Immature natural killer cell (primary cell): Measurements from ENCODE around the gene MVK. TPM values are rescaled to one million over a fixed set of nuclear protein-coding genes. Genes with fewer than 3 reads are reported as not detected.

Experiments
- DNase-seq, 3 donors: peaks; one replicate each; pipeline ENCODE4 v3.0.0; 2022; ENCODE audit warnings: mixed read lengths in 1 of 3
- H3K27ac Mint-ChIP-seq, 6 donors: one replicate each; pipeline ENCODE4 v1.8.0; 2020; ENCODE audit warnings: mixed read lengths in 6 of 6, mild to moderate bottlenecking in 5 of 6, inconsistent platforms in 4 of 6, moderate library complexity in 3 of 6
- H3K27me3 Mint-ChIP-seq, 3 donors: one replicate each; pipeline ENCODE4 v1.8.0; 2020 to 2021; ENCODE audit warnings: low read depth in 3 of 3, mild to moderate bottlenecking in 3 of 3, mixed read lengths in 3 of 3, moderate library complexity in 3 of 3, inconsistent platforms in 1 of 3
- H3K36me3 Mint-ChIP-seq, 3 donors: one replicate each; pipeline ENCODE4 v1.8.0; 2020; ENCODE audit warnings: mixed read lengths in 3 of 3, inconsistent platforms in 2 of 3, mild to moderate bottlenecking in 2 of 3
- H3K4me1 Mint-ChIP-seq, 2 donors: one replicate each; pipeline ENCODE4 v1.8.0; 2020; ENCODE audit warnings: inconsistent platforms in 2 of 2, mild to moderate bottlenecking in 2 of 2, mixed read lengths in 2 of 2, moderate library complexity in 1 of 2
- H3K4me3 Mint-ChIP-seq, 5 donors: one replicate each; pipeline ENCODE4 v1.8.0; 2020; ENCODE audit warnings: mild to moderate bottlenecking in 5 of 5, mixed read lengths in 5 of 5, inconsistent platforms in 3 of 5, moderate library complexity in 3 of 5
- H3K9me3 Mint-ChIP-seq, 6 donors: one replicate each; pipeline ENCODE4 v1.8.0; 2020; ENCODE audit warnings: mild to moderate bottlenecking in 6 of 6, mixed read lengths in 6 of 6, inconsistent platforms in 4 of 6, moderate library complexity in 3 of 6
- polyA plus RNA-seq, 3 donors: library from polyadenylated mRNA; unstranded; fragments of 300-500 nt; fragmentation: Illumina TruSeq; gene quantifications; one replicate each; pipeline ENCODE4 v1.2.3, GENCODE V29; 2021

MVK gene
- polyA plus RNA-seq, 3 donors from 2014 or later: 3.4 to 4.9 (median 4.2) TPM

- no peaks in the 10 kb centered on the region for H3K9me3 Mint-ChIP-seq
- no peak overlapping the region for H3K4me3 Mint-ChIP-seq
- H3K4me1 Mint-ChIP-seq: peaks cover 15 to 17% of the 10 kb centered on the region in 2 donors
- H3K27ac Mint-ChIP-seq: no peak overlapping the region
- H3K27me3 Mint-ChIP-seq: no peaks in the 10 kb centered on the region
- no peak for DNase-seq
- peaks cover 0 to 21% (median 9%) of the 10 kb centered on the region in 3 donors for H3K36me3 Mint-ChIP-seq
These were observed 35.3 kb upstream of the MVK start for GRCh38 chr12:109538191-109538863.

- no peak for DNase-seq
- no peak overlapping the region for H3K4me3 Mint-ChIP-seq
- H3K27me3 Mint-ChIP-seq: no peaks in the 10 kb centered on the region
- H3K4me1 Mint-ChIP-seq: peaks cover 27 to 29% of the 10 kb centered on the region in 2 donors
- no peak overlapping the region for H3K27ac Mint-ChIP-seq
- H3K9me3 Mint-ChIP-seq: no peaks in the 10 kb centered on the region
- peaks cover 0 to 17% (median 9%) of the 10 kb centered on the region in 3 donors for H3K36me3 Mint-ChIP-seq
These were observed 34.1 kb upstream of the MVK start for GRCh38 chr12:109539508-109539907.

- Mint-ChIP-seq H3K36me3 (peaks cover 0 to 12% (median 3%) of the 10 kb centered on the region in 3 donors), H3K9me3 (no peaks in the 10 kb centered on the region), H3K27me3 (no peaks in the 10 kb centered on the region), H3K4me3 (no peak overlapping the region), H3K4me1 (peaks cover 40 to 41% of the 10 kb centered on the region in 2 donors), H3K27ac (no peak overlapping the region)
- no peak for DNase-seq
These were observed 32.8 kb upstream of the MVK start for GRCh38 chr12:109540526-109541412.

- Mint-ChIP-seq H3K36me3 (peaks cover 0 to 9% (median 3%) of the 10 kb centered on the region in 3 donors), H3K27me3 (no peaks in the 10 kb centered on the region), H3K9me3 (no peaks in the 10 kb centered on the region), H3K4me1 (peaks cover 46 to 47% of the 10 kb centered on the region in 2 donors), H3K4me3 (no peak overlapping the region), H3K27ac (peak overlapping the region in 1 of 6 donors; percentile 53)
- no peak for DNase-seq
These were observed 32.2 kb upstream of the MVK start for GRCh38 chr12:109541413-109541726.

GRCh38 chr12:109542014-109542413 is 31.6 kb upstream of the MVK start:
- peaks cover 0 to 3% (median 3%) of the 10 kb centered on the region in 3 donors for H3K36me3 Mint-ChIP-seq
- H3K27ac Mint-ChIP-seq: peak overlapping the region in 3 of 6 donors; percentile 53 to 83 (median 57)
- H3K27me3 Mint-ChIP-seq: no peaks in the 10 kb centered on the region
- no peak overlapping the region for H3K4me3 Mint-ChIP-seq
- H3K9me3 Mint-ChIP-seq: no peaks in the 10 kb centered on the region
- H3K4me1 Mint-ChIP-seq: peaks cover 51 to 54% of the 10 kb centered on the region in 2 donors
- no peak for DNase-seq

- H3K4me3 Mint-ChIP-seq: peak overlapping the region in 1 of 5 donors; percentile 64
- H3K27ac Mint-ChIP-seq: peak overlapping the region; percentile 37 to 83 (median 56)
- H3K4me1 Mint-ChIP-seq: peaks cover 59 to 62% of the 10 kb centered on the region in 2 donors
- no peaks in the 10 kb centered on the region for H3K9me3 Mint-ChIP-seq
- peaks cover 0 to 3% (median 3%) of the 10 kb centered on the region in 3 donors for H3K36me3 Mint-ChIP-seq
- H3K27me3 Mint-ChIP-seq: no peaks in the 10 kb centered on the region
- no peak for DNase-seq
These were observed 30.7 kb upstream of the MVK start for GRCh38 chr12:109542876-109543275.

GRCh38 chr12:109544955-109545531 is 28.6 kb upstream of the MVK start:
- peaks cover 80 to 83% of the 10 kb centered on the region in 2 donors for H3K4me1 Mint-ChIP-seq

GRCh38 chr12:109545826-109546225 is 27.8 kb upstream of the MVK start:
- Mint-ChIP-seq H3K4me1 (peaks cover 82 to 83% of the 10 kb centered on the region in 2 donors), H3K9me3 (no peaks in the 10 kb centered on the region), H3K27ac (peak overlapping the region; percentile 83 to 97 (median 93)), H3K4me3 (peak overlapping the region; percentile 76 to 85 (median 81)), H3K27me3 (peaks cover 0 to 1% (median 0%) of the 10 kb centered on the region in 3 donors), H3K36me3 (peaks cover 0 to 3% (median 0%) of the 10 kb centered on the region in 3 donors)
- DNase-seq: no peak

More at GRCh38 chr12:109544955-109545531, 28.6 kb upstream of the MVK start:
- peak overlapping the region; percentile 83 to 97 (median 93) for H3K27ac Mint-ChIP-seq
- peaks cover 0 to 1% (median 0%) of the 10 kb centered on the region in 3 donors for H3K27me3 Mint-ChIP-seq
- DNase-seq: peak; percentile 50 to 65 (median 52)
- H3K36me3 Mint-ChIP-seq: peaks cover 0 to 3% (median 0%) of the 10 kb centered on the region in 3 donors
- peak overlapping the region; percentile 76 to 85 (median 81) for H3K4me3 Mint-ChIP-seq
- H3K9me3 Mint-ChIP-seq: no peaks in the 10 kb centered on the region

- no peak for DNase-seq
- no peaks in the 10 kb centered on the region for H3K36me3 Mint-ChIP-seq
- H3K27ac Mint-ChIP-seq: peak overlapping the region in 2 of 6 donors; percentile 24 to 56
- H3K9me3 Mint-ChIP-seq: no peaks in the 10 kb centered on the region
- peaks cover 77% of the 10 kb centered on the region in 2 donors for H3K4me1 Mint-ChIP-seq
- H3K27me3 Mint-ChIP-seq: peaks cover 0 to 2% (median 1%) of the 10 kb centered on the region in 3 donors
- H3K4me3 Mint-ChIP-seq: peak overlapping the region in 4 of 5 donors; percentile 23 to 57 (median 43)
These were observed 26.3 kb upstream of the MVK start for GRCh38 chr12:109547286-109547685.

- DNase-seq: no peak
- H3K27ac Mint-ChIP-seq: peak overlapping the region in 4 of 6 donors; percentile 19 to 79 (median 40)
- H3K4me1 Mint-ChIP-seq: peaks cover 67 to 69% of the 10 kb centered on the region in 2 donors
- no peaks in the 10 kb centered on the region for H3K36me3 Mint-ChIP-seq
- H3K4me3 Mint-ChIP-seq: no peak overlapping the region
- H3K9me3 Mint-ChIP-seq: no peaks in the 10 kb centered on the region
- peaks cover 1 to 2% (median 1%) of the 10 kb centered on the region in 3 donors for H3K27me3 Mint-ChIP-seq
These were observed 25.3 kb upstream of the MVK start for GRCh38 chr12:109548258-109548657.

GRCh38 chr12:109549613-109550270 is 23.9 kb upstream of the MVK start:
- H3K36me3 Mint-ChIP-seq: no peaks in the 10 kb centered on the region
- peaks cover 52 to 54% of the 10 kb centered on the region in 2 donors for H3K4me1 Mint-ChIP-seq
- peak overlapping the region in 4 of 5 donors; percentile 15 to 78 (median 43) for H3K4me3 Mint-ChIP-seq
- H3K27ac Mint-ChIP-seq: peak overlapping the region in 5 of 6 donors; percentile 65 to 82 (median 77)
- peaks cover 1 to 2% (median 1%) of the 10 kb centered on the region in 3 donors for H3K27me3 Mint-ChIP-seq
- no peaks in the 10 kb centered on the region for H3K9me3 Mint-ChIP-seq
- DNase-seq: no peak

GRCh38 chr12:109550281-109550680 is 23.3 kb upstream of the MVK start:
- H3K36me3 Mint-ChIP-seq: no peaks in the 10 kb centered on the region
- peak overlapping the region in 1 of 6 donors; percentile 19 for H3K27ac Mint-ChIP-seq
- H3K27me3 Mint-ChIP-seq: peaks cover 1 to 2% (median 1%) of the 10 kb centered on the region in 3 donors
- H3K4me1 Mint-ChIP-seq: peaks cover 47 to 49% of the 10 kb centered on the region in 2 donors
- H3K4me3 Mint-ChIP-seq: peak overlapping the region in 2 of 5 donors; percentile 18 to 78
- no peaks in the 10 kb centered on the region for H3K9me3 Mint-ChIP-seq
- no peak for DNase-seq

GRCh38 chr12:109551108-109551507 is 22.5 kb upstream of the MVK start:
- H3K9me3 Mint-ChIP-seq: no peaks in the 10 kb centered on the region
- no peak overlapping the region for H3K4me3 Mint-ChIP-seq
- no peaks in the 10 kb centered on the region for H3K36me3 Mint-ChIP-seq
- peaks cover 1 to 2% (median 1%) of the 10 kb centered on the region in 3 donors for H3K27me3 Mint-ChIP-seq
- H3K4me1 Mint-ChIP-seq: peaks cover 39 to 41% of the 10 kb centered on the region in 2 donors
- peak overlapping the region in 1 of 6 donors; percentile 5 for H3K27ac Mint-ChIP-seq
- DNase-seq: no peak
